Caco-2 (cell line): Measurements from ENCODE around the gene TFRC. TPM values are rescaled to one million over a fixed set of nuclear protein-coding genes. Genes with fewer than 3 reads are reported as not detected.
"Not testable (repeated sequence)": the region's sequence is repeated elsewhere in the genome, so short reads cannot be mapped to it uniquely, and the experiment has no call there.

Experiments
- BruUV-seq: library from RNA; stranded (reverse); fragments of 400-500 nt; replicated peaks from 2 replicates; lab custom pipeline; 2021; lab: Mats Ljungman, UMichigan
- CTCF ChIA-PET: fragments of 300-600 bp; sonication (Branson Sonifier 250); formaldehyde crosslinking; loops from one replicate; lab custom pipeline; 2022; ENCODE audit warnings: antibody characterized with exemption; lab: Charles Lee
- POLR2A ChIA-PET: fragments of 300-600 bp; sonication (Branson Sonifier 250); formaldehyde crosslinking; loops from one replicate; lab custom pipeline; 2022; ENCODE audit warnings: antibody characterized with exemption; lab: Charles Lee
- DNase-seq, 2 experiments: peaks; one replicate each; pipeline versions ENCODE4 v3.0.0 to v3.0.0-alpha.2; 2020 to 2022
- H3K27me3 ChIP-seq: replicated peaks from 2 replicates; pipeline ENCODE4 v1.6.0; 2011; ENCODE audit warnings: low read length; ENCODE audit not compliant: control insufficient read depth, insufficient read depth
- H3K36me3 ChIP-seq: 2 replicates; pipeline ENCODE4 v1.5.1; 2011; ENCODE audit warnings: low read length; ENCODE audit not compliant: control insufficient read depth, insufficient read depth
- H3K4me1 ChIP-seq: fragments of 250-450 bp; sonication (Bioruptor Pico); 2 replicates; pipeline ENCODE4 v1.5.1; 2020; ENCODE audit warnings: mild to moderate bottlenecking
- H3K4me3 ChIP-seq: 2 replicates; pipeline ENCODE4 v1.5.1; 2011; ENCODE audit warnings: low read depth, mild to moderate bottlenecking, control low read depth, low read length
- H3K9me3 ChIP-seq: fragments of 250-450 bp; sonication (Bioruptor Pico); 2 replicates; pipeline ENCODE4 v1.5.1; 2020; ENCODE audit warnings: mild to moderate bottlenecking, moderate library complexity
- H3K27ac Mint-ChIP-seq: one replicate; pipeline ENCODE4 v1.8.0; 2022; ENCODE audit warnings: mixed read lengths; ENCODE audit not compliant: unreplicated experiment
- H3K27me3 Mint-ChIP-seq: one replicate; pipeline ENCODE4 v1.8.0; 2022; ENCODE audit warnings: mixed read lengths; ENCODE audit not compliant: insufficient read depth, unreplicated experiment
- H3K36me3 Mint-ChIP-seq: one replicate; pipeline ENCODE4 v1.8.0; 2022; ENCODE audit warnings: mild to moderate bottlenecking, mixed read lengths; ENCODE audit not compliant: insufficient read depth, unreplicated experiment
- H3K4me1 Mint-ChIP-seq: one replicate; pipeline ENCODE4 v1.8.0; 2022; ENCODE audit warnings: low read depth, mixed read lengths; ENCODE audit not compliant: unreplicated experiment
- H3K4me3 Mint-ChIP-seq: one replicate; pipeline ENCODE4 v1.8.0; 2022; ENCODE audit warnings: mild to moderate bottlenecking, moderate library complexity, mixed read lengths; ENCODE audit not compliant: unreplicated experiment
- H3K9me3 Mint-ChIP-seq: one replicate; pipeline ENCODE4 v1.8.0; 2022; ENCODE audit warnings: mixed read lengths; ENCODE audit not compliant: unreplicated experiment
- CTCF ChIP-seq, 2 experiments: fragments of 200-600 bp in 1 of 2; IDR thresholded peaks; 1 replicate in 1 of 2; 2 replicates in 1 of 2; pipeline versions ENCODE4 v1.5.1 to v1.8.0; 2011 to 2022; ENCODE audit warnings: antibody characterized with exemption in 1 of 2, control low read depth in 1 of 2, inconsistent platforms in 1 of 2, low read depth in 1 of 2, low read length in 1 of 2, mild to moderate bottlenecking in 1 of 2, moderate library complexity in 1 of 2; ENCODE audit not compliant: insufficient read depth in 1 of 2, severe bottlenecking in 1 of 2, unreplicated experiment in 1 of 2
- intact Hi-C: fragments of 100-400 bp; cut with micrococcal nuclease; formaldehyde crosslinking; loops from one replicate; pipeline ENCODE4 v1.10.0; 2022; ENCODE audit not compliant: unreplicated experiment
- total RNA-seq: library from RNA; stranded (reverse); gene quantifications from 2 replicates; pipeline ENCODE4 v1.2.3, GENCODE V29; 2022

The TFRC gene
- total RNA-seq, 1 experiment from 2014 or later, result 267 TPM

GRCh38 chr3:196082619-196082971 is 705 bp upstream of the TFRC start:
- no peaks in the 10 kb centered on the region for H3K36me3 ChIP-seq
- no peaks in the 10 kb centered on the region for H3K27me3 Mint-ChIP-seq
- DNase-seq, result no peak
- H3K27ac Mint-ChIP-seq, result peak overlapping the region; percentile 95
- CTCF ChIA-PET, result no interaction called here
- intact Hi-C loops, result loop anchor here (5.0 kb wide), 1 partner anchor 40 kb away; no protein-coding TSS in a partner anchor
- peaks cover 46% of the 10 kb centered on the region for H3K36me3 Mint-ChIP-seq
- H3K4me1 Mint-ChIP-seq, result peaks cover 7% of the 10 kb centered on the region
- peak overlapping the region; percentile 99 for H3K4me3 Mint-ChIP-seq
- no peaks in the 10 kb centered on the region for H3K27me3 ChIP-seq
- TF ChIP-seq CTCF (IDR thresholded peaks at IDR 0.05; ENCODE audit: insufficient read depth in 1 of 2, low read depth in 1 of 2, low read length in 1 of 2, severe bottlenecking in 1 of 2, unreplicated experiment in 1 of 2), result no peak
- H3K9me3 Mint-ChIP-seq, result no peaks in the 10 kb centered on the region
- POLR2A ChIA-PET, result no interaction called here
- BruUV-seq, result no TSS peak
- H3K4me1 ChIP-seq, result peaks cover 19% of the 10 kb centered on the region
- H3K9me3 ChIP-seq, result no peaks in the 10 kb centered on the region
- H3K4me3 ChIP-seq, result peak overlapping the region; percentile 82

- Histone ChIP-seq H3K4me1 (peaks cover 19% of the 10 kb centered on the region), H3K36me3 (no peaks in the 10 kb centered on the region), H3K4me3 (peak overlapping the region; percentile 82), H3K9me3 (no peaks in the 10 kb centered on the region), H3K27me3 (no peaks in the 10 kb centered on the region)
- Mint-ChIP-seq H3K4me1 (peaks cover 7% of the 10 kb centered on the region), H3K27me3 (no peaks in the 10 kb centered on the region), H3K9me3 (no peaks in the 10 kb centered on the region), H3K36me3 (peaks cover 57% of the 10 kb centered on the region), H3K4me3 (peak overlapping the region; percentile 99), H3K27ac (peak overlapping the region; percentile 95)
- BruUV-seq, result no TSS peak
- ChIA-PET CTCF (no interaction called here), POLR2A (no interaction called here)
- DNase-seq, result peak; percentile 56 to 71
- no peak for TF ChIP-seq CTCF (IDR thresholded peaks at IDR 0.05; ENCODE audit: insufficient read depth in 1 of 2, low read depth in 1 of 2, low read length in 1 of 2, severe bottlenecking in 1 of 2, unreplicated experiment in 1 of 2)
- intact Hi-C loops, result loop anchor here (5.0 kb wide), 1 partner anchor 41 kb away; no protein-coding TSS in a partner anchor
These were observed 672 bp downstream of the TFRC start for GRCh38 chr3:196081002-196081833.

GRCh38 chr3:196080101-196080846 is 1.6 kb downstream of the TFRC start:
- TSS peak; percentile 64 for BruUV-seq
- H3K9me3 Mint-ChIP-seq, H3K9me3 ChIP-seq, H3K27me3 ChIP-seq, H3K36me3 ChIP-seq, CTCF ChIA-PET, DNase-seq, H3K4me1 Mint-ChIP-seq, H3K27me3 Mint-ChIP-seq: not testable (repeated sequence)
- intact Hi-C loops, result loop anchor here (5.0 kb wide), 1 partner anchor 42 kb away; no protein-coding TSS in a partner anchor
- Histone ChIP-seq H3K4me3 (peak overlapping the region; percentile 82), H3K4me1 (peaks cover 19% of the 10 kb centered on the region)
- peak overlapping the region; percentile 99 for H3K4me3 Mint-ChIP-seq
- peak overlapping the region; percentile 95 for H3K27ac Mint-ChIP-seq
- POLR2A ChIA-PET, result interaction anchor here (0.5 to 0.6 kb wide), 2 partner anchors 11 to 47 kb away, joined by 3 to 4 read pairs; no protein-coding TSS in a partner anchor
- H3K36me3 Mint-ChIP-seq, result peaks cover 59% of the 10 kb centered on the region
